LNCAP (cell line): ENCODE data around the gene ZNF385D.

Source experiments
- CTCF ChIP-seq: fragments of 450-650 bp; IDR thresholded peaks from 2 replicates; pipeline ENCODE4 v1.5.1; 2017; ENCODE audit warnings: mild to moderate bottlenecking

The ZNF385D gene

GRCh38 chr3:21484057-21484827 lies 266.8 kb downstream of the ZNF385D start:
- TF ChIP-seq CTCF, result peak; percentile 61

GRCh38 chr3:21481991-21482390 lies 269.0 kb downstream of the ZNF385D start:
- TF ChIP-seq CTCF, result no peak

GRCh38 chr3:21477541-21478288 lies 273.3 kb downstream of the ZNF385D start:
- no peak for TF ChIP-seq CTCF

GRCh38 chr3:21466476-21466875 lies 284.5 kb downstream of the ZNF385D start:
- TF ChIP-seq CTCF, result no peak

DNA sequence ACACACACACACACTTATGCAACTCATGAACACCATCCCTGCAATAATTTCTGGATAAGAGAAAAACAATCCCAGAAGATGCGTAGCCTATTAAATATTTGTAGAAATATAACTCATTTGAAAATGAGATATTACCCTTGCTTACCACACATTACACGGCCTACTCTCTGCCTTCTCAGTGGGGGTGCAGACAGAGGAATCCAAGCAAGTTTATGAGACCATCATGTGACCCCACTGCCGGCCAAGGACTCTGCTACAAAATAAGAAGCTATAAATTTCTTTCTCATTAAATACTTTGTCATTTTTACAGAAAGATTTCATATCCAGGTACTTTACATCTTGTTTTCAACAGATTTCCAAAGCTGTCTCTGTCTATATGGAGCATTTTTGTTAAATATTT lies 286.3 kb downstream of the ZNF385D start:
- TF ChIP-seq CTCF, result no peak

GRCh38 chr3:21463319-21463718 lies 287.7 kb downstream of the ZNF385D start:
- no peak for TF ChIP-seq CTCF

- TF ChIP-seq CTCF, result no peak
These were observed 288.9 kb downstream of the ZNF385D start for GRCh38 chr3:21462141-21462540.
